GM23338 (cell line): Measurements from ENCODE around the gene HS6ST2.

Experiments
- CTCF ChIP-seq, 2 experiments: fragments of 200-600 bp in 1 of 2; sonication (generic) in 1 of 2; conservative IDR thresholded peaks; 2 replicates each; pipeline versions ENCODE4 v1.5.1 to v1.6.1; 2016 to 2017; ENCODE audit warnings: antibody characterized with exemption in 2 of 2, low read depth in 2 of 2, mild to moderate bottlenecking in 2 of 2, moderate library complexity in 1 of 2
- EZH2 ChIP-seq: fragments of 200-600 bp; sonication (generic); IDR thresholded peaks from one replicate; pipeline ENCODE4 v1.8.0; 2017; ENCODE audit warnings: antibody characterized with exemption, mild to moderate bottlenecking, low read depth; ENCODE audit not compliant: unreplicated experiment
- EZH2phosphoT487 ChIP-seq: fragments of 200-600 bp; sonication (generic); IDR thresholded peaks from one replicate; pipeline ENCODE4 v1.8.1; 2018; ENCODE audit warnings: antibody characterized with exemption; ENCODE audit not compliant: unreplicated experiment
- REST ChIP-seq: IDR thresholded peaks from one replicate; pipeline ENCODE4 v1.6.1; 2018; ENCODE audit warnings: antibody characterized with exemption; ENCODE audit not compliant: unreplicated experiment

DNA sequence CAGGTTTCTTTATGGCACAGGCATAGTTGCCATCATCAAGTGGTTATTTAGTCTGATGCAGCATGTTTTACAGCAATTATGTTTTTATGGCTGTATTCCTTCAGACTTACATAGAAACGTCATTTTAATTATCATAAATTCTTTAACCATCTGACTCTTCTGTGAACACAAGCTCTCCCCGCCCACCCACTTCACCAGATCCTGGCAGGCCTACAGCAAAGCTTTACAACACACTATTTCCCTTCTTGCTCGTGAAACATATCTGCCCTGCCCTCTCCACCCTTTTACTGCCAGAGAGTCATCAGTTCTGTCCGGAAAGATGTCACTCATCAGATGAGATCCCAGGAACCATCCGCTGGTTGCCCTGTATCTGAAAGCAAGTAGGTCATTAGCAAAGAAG lies 120.5 kb downstream of the HS6ST2 start:
- TF ChIP-seq EZH2 (no peak), CTCF (conservative IDR thresholded peaks at IDR 0.05; ENCODE audit: low read depth in 2 of 2) (no peak), EZH2phosphoT487 (no peak), REST (no peak)
